Measurements from ENCODE around the gene ITIH1. TPM values are rescaled to one million over a fixed set of nuclear protein-coding genes. Genes with fewer than 3 reads are reported as not detected.

The ITIH1 gene
- total and polyA plus RNA-seq, 2 donors (not counting 3 experiments of a cell fraction or from before 2014, with no cell fraction given), result not detected

DNA sequence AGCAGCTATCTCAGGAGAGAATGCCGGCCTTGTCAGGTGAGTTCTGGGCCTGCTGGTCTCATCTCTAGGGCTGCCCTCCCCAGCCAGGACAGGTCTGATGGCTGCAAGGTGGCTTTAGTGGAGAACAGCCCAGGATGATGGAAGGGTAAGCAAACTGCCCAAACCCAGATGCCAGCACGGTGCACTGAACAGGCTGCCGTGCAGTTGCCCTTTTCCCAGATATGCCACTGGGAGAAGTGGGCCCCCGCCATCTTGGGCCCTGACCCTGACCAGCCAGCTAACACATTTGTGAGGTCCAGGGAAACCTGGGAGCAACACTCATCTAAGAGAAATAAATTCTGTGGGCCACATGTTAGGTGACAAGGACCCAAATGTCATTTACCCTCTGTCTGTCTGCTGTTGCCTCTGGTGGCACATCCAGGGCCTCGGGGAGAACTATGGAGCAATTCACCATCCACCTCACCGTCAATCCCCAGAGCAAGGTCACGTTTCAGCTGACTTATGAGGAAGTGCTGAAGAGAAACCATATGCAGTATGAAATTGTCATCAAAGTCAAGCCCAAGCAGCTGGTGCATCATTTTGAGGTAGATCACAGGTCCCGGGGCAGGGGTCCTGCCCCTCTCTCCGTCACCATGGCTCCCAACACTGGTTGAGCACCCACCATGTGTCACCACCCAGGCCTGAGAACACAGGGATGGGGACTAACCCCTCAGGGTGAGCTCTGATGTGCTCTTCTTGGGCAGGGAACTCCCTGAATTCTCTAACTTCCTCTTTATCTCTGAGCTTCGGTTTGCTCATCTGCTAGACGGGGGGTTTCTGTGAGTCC is 1.8 kb downstream of the ITIH1 start:
- POLR2A ChIA-PET, result no interaction called here
- H3K79me2 ChIP-seq (ENCODE audit: control insufficient read depth, insufficient read depth, low read length), result no peaks in the 10 kb centered on the region
- no TSS peak for BruUV-seq (replicated peaks)
- H3K9me1 ChIP-seq (replicated peaks; ENCODE audit: control insufficient read depth, extremely low read depth, insufficient read depth, low read length), result no peaks in the 10 kb centered on the region
- H3K4me2 ChIP-seq (ENCODE audit: insufficient read depth, low read length), result no peak overlapping the region
- TF ChIP-seq JUN (IDR thresholded peaks at IDR 0.05; ENCODE audit: borderline replicate concordance, insufficient read depth, insufficient read length, low read depth) (no peak), MAX (IDR thresholded peaks at IDR 0.05; ENCODE audit: insufficient read depth, insufficient read length) (no peak), EZH2 (IDR thresholded peaks at IDR 0.05; ENCODE audit: borderline replicate concordance, low read depth, low read length, severe bottlenecking) (no peak), GATA2 (IDR thresholded peaks at IDR 0.05; ENCODE audit: insufficient read depth, insufficient read length, low read depth, low read length) (no peak), POLR2A (IDR thresholded peaks at IDR 0.05; ENCODE audit: low read depth, low read length) (no peak), MYC (IDR thresholded peaks at IDR 0.05; ENCODE audit: low read depth, low read length) (no peak), CTCF (IDR thresholded peaks at IDR 0.05; ENCODE audit: extremely low read depth in 1 of 2, insufficient read depth in 1 of 2, low read depth in 1 of 2, low read length in 2 of 2) (no peak), POLR2AphosphoS5 (IDR thresholded peaks at IDR 0.05; ENCODE audit: insufficient read depth, low read depth, low read length) (no peak), FOS (IDR thresholded peaks at IDR 0.05; ENCODE audit: borderline replicate concordance, insufficient read depth, low read length) (no peak)
- H3K9me3 ChIP-seq (replicated peaks; ENCODE audit: control insufficient read depth, insufficient read depth, low read length), result no peaks in the 10 kb centered on the region
- no peak for DNase-seq (ENCODE audit: low read depth, low spot score)
- H4K20me1 ChIP-seq (replicated peaks; ENCODE audit: control insufficient read depth, extremely low read depth, insufficient read depth, low read length), result no peaks in the 10 kb centered on the region
- CTCF ChIA-PET, result interaction anchor here (1.2 to 2.0 kb wide), 3 partner anchors 8 to 42 kb away, joined by 3 to 7 read pairs (median 4); partner anchors contain the start of gene NEK4
- H3K9ac ChIP-seq (replicated peaks; ENCODE audit: extremely low read depth, insufficient read depth, low read length), result no peak overlapping the region
- no peak overlapping the region for H3K27ac ChIP-seq (ENCODE audit: insufficient read depth, low read depth, low read length)
- intact Hi-C loops (cut with micrococcal nuclease), result no loop called here
- no peak overlapping the region for H3K4me3 ChIP-seq (replicated peaks in 1 of 3; ENCODE audit: insufficient read depth in 1 of 3, low read depth in 1 of 3, low read length in 3 of 3)
- dilution Hi-C loops (cut with MboI; ENCODE audit: extremely low pct_ligation_motif_present, low sequenced_read_pairs), result no loop called here
- H2AFZ ChIP-seq (ENCODE audit: low read depth, low read length), result no peak overlapping the region
- H3K4me1 ChIP-seq (ENCODE audit: control insufficient read depth, extremely low read depth, insufficient read depth, low read length), result no peaks in the 10 kb centered on the region
- peaks cover 0 to 13% of the 10 kb centered on the region in 2 experiments for H3K27me3 ChIP-seq (ENCODE audit: control insufficient read depth in 2 of 2, insufficient read depth in 2 of 2, low read length in 2 of 2)
- no peaks in the 10 kb centered on the region for H3K36me3 ChIP-seq (ENCODE audit: control insufficient read depth in 2 of 2, extremely low read depth in 1 of 2, insufficient read depth in 2 of 2, low read length in 2 of 2)
- FAIRE-seq, result no peak

Measured in endothelial cell of umbilical vein (primary cell).